ENCODE results near the gene PRM3.

PRM3 gene

GRCh38 chr16:11258553-11259492, 14.6 kb downstream of the PRM3 start:
- DNase-seq: peak; percentile 66

- peak; percentile 70 for DNase-seq
Measured at GRCh38 chr16:11257131-11257938, 16.1 kb downstream of the PRM3 start.

GRCh38 chr16:11256661-11257130, 16.7 kb downstream of the PRM3 start:
- DNase-seq: no peak

- DNase-seq: peak; percentile 92
Measured at GRCh38 chr16:11255737-11256660, 17.4 kb downstream of the PRM3 start, which contains the start of gene SOCS1. SOCS1 (minus strand) TSS chr16:11256204; CDS start chr16:11255478, 726 bp downstream.

DNA sequence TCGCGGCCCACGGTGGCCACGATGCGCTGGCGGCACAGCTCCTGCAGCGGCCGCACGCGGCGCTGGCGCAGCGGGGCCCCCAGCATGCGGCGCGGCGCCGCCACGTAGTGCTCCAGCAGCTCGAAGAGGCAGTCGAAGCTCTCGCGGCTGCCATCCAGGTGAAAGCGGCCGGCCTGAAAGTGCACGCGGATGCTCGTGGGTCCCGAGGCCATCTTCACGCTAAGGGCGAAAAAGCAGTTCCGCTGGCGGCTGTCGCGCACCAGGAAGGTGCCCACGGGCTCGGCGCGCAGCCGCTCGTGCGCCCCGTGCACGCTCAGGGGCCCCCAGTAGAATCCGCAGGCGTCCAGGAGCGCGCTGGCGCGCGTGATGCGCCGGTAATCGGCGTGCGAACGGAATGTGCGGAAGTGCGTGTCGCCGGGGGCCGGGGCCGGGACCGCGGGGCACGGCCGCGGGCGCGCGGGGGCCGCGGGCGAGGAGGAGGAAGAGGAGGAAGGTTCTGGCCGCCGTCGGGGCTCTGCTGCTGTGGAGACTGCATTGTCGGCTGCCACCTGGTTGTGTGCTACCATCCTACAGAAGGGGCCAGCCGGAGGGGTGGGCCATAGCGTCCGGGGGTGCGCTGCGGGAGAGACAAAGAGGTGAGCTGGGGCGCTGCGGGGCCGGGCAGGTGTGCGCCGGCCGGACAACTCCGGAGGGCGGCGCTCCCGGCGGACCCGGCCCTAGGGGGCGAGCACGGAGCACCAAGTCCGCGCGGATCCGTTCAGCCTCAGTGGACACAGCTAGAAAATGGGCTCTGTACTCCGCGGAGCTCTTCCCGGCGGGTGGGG, 18.3 kb downstream of the PRM3 start:
- DNase-seq: peak; percentile 65

DNA sequence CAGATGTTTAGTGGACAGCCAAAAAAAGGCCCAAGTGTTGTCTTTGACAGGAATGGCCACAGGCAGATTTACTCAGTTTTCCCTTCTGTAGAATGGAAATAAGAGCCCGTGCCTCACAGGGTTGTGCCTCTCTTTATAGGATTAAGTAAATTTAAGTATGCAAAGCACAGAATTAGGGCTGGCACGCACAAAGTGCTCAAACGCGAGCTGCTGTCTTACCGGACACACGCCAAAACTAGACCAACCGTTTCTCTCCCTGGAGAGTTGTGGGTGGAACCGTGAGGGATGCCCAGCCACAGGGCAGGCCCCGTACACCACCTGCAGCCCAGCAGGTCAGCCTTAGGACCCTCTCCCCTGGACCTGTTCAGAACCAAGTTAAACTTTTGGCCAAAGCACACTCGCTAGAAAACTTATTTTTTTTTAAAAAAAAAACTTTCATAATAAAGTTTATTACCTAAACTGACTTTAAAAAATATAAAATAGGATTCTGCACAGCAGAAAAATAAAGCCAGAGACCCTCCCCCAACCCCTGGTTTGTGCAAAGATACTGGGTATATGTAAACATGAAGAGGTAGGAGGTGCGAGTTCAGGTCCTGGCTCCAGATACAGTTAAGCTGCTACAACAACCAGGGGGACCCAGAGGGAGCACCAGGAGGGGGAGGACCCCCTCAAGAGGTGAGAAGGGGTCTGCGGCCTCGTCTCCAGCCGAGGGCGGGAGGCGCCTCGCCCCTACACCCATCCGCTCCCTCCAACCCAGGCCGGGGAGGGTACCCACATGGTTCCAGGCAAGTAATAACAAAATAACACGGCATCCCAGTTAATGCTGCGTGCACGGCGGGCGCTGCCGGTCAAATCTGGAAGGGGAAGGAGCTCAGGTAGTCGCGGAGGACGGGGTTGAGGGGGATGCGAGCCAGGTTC, 19.2 kb downstream of the PRM3 start:
- no peak for DNase-seq

GRCh38 chr16:11253009-11253994, 20.1 kb downstream of the PRM3 start:
- peak; percentile 65 for DNase-seq

GRCh38 chr16:11252482-11252931, 20.9 kb downstream of the PRM3 start:
- DNase-seq: no peak

- peak; percentile 80 for DNase-seq
Measured at GRCh38 chr16:11251525-11252481, 21.6 kb downstream of the PRM3 start.

- DNase-seq: no peak
Measured at GRCh38 chr16:11250786-11251524, 22.5 kb downstream of the PRM3 start.

- DNase-seq: no peak
Measured at GRCh38 chr16:11250091-11250785, 23.2 kb downstream of the PRM3 start.

DNA sequence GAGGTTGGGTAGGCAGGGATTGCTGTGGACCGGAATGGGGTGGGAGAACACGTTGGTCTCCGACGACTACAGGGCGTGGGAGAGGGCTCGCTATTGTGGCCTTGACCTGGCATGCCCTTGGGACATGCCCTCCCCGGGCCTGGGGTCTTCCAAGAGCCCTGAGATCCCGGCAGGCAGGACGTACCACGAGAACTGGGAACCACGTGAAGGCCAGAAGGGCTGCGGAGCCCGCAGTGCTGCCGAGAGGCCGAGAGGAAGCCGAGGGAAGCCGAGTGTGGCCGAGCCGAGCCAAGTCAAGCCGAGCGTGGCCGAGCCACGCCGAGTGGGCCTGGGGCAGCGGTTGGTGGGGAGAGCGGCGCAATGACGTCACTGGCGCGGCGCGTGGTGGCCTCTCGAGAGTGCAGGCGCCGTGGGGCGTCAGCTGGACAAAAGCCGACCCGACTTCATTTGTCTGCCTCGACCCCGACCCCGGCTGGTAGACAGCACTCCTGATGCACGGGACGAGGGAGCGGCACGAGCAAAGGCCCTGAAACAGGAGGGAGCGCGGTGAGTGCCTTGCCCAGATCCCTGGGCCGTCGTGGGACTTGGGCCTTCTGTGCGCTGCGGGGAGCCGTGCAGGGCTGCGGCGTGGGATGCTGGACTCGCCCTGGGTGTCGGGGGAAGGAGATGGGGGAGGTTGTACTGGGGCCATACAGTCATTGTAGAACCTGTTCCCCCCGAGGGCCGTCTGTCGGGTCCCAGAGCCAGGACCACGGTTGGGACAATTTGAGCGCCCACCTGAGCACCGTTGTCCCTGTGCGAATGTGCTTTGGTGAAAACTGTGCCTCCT, 24.0 kb downstream of the PRM3 start:
- no peak for DNase-seq

- no peak for DNase-seq
Measured at GRCh38 chr16:11248133-11248532, 25.3 kb downstream of the PRM3 start.

GRCh38 chr16:11245988-11246387, 27.4 kb downstream of the PRM3 start:
- no peak for DNase-seq

- DNase-seq: no peak
Measured at GRCh38 chr16:11245222-11245737, 28.1 kb downstream of the PRM3 start.
